ENCODE measurements around the gene RTF1.

The RTF1 gene

GRCh38 chr15:41394924-41395323 is 22.0 kb upstream of the RTF1 start:
- DNase-seq (ENCODE audit: low read depth): no peak
- TF ChIP-seq POLR2A (IDR thresholded peaks at IDR 0.05; ENCODE audit: extremely low read depth, insufficient read length): no peak
- no peak for TF ChIP-seq MAX (IDR thresholded peaks at IDR 0.05; ENCODE audit: low read depth, low read length)
- TF ChIP-seq, protein P1, sequence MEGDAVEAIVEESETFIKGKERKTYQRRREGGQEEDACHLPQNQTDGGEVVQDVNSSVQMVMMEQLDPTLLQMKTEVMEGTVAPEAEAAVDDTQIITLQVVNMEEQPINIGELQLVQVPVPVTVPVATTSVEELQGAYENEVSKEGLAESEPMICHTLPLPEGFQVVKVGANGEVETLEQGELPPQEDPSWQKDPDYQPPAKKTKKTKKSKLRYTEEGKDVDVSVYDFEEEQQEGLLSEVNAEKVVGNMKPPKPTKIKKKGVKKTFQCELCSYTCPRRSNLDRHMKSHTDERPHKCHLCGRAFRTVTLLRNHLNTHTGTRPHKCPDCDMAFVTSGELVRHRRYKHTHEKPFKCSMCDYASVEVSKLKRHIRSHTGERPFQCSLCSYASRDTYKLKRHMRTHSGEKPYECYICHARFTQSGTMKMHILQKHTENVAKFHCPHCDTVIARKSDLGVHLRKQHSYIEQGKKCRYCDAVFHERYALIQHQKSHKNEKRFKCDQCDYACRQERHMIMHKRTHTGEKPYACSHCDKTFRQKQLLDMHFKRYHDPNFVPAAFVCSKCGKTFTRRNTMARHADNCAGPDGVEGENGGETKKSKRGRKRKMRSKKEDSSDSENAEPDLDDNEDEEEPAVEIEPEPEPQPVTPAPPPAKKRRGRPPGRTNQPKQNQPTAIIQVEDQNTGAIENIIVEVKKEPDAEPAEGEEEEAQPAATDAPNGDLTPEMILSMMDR (IDR thresholded peaks at IDR 0.05; ENCODE audit: low read depth, low read length): no peak
- TF ChIP-seq MYC (IDR thresholded peaks at IDR 0.05; ENCODE audit: low read depth, low read length): no peak

DNA sequence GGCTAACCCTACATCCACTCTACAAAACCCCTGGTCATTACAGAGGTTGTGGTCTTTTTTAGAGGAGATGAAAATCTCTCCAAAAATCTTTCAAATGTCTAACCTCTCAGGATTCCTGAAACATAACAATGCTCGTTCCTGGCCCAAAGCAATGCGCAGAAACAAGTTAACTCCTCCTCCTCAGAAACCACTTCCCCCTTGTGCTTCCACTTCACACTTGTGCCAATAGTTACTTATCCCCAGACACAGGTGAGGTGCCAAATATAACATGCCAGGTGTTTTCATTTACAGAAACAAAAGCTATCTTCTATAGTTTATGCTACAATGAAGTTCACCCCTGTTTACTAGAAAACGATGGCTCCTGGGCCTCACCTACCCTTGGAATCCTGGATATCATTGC is 20.8 kb upstream of the RTF1 start:
- H3K4me3 ChIP-seq (ENCODE audit: low read depth, low read length): no peak overlapping the region
- no peak for DNase-seq (ENCODE audit: low read depth)
- TF ChIP-seq MAX (IDR thresholded peaks at IDR 0.05; ENCODE audit: low read depth, low read length) (no peak), MYC (IDR thresholded peaks at IDR 0.05; ENCODE audit: low read depth, low read length) (no peak), POLR2A (IDR thresholded peaks at IDR 0.05; ENCODE audit: extremely low read depth, insufficient read length) (no peak)
- TF ChIP-seq, protein P1 (IDR thresholded peaks at IDR 0.05; ENCODE audit: low read depth, low read length): no peak

More at GRCh38 chr15:41394924-41395323, 22.0 kb upstream of the RTF1 start:
- H3K4me3 ChIP-seq (ENCODE audit: low read depth, low read length): no peak overlapping the region

- H3K4me3 ChIP-seq (ENCODE audit: low read depth, low read length): peak overlapping the region; percentile 94
- TF ChIP-seq MYC (IDR thresholded peaks at IDR 0.05; ENCODE audit: low read depth, low read length) (no peak; the same call in 1 of the 2 replicates), MAX (IDR thresholded peaks at IDR 0.05; ENCODE audit: low read depth, low read length) (no peak; the same call in 1 of the 2 replicates), POLR2A (IDR thresholded peaks at IDR 0.05; ENCODE audit: extremely low read depth, insufficient read length) (no peak)
- TF ChIP-seq, protein P1 (IDR thresholded peaks at IDR 0.05; ENCODE audit: low read depth, low read length): no peak
- DNase-seq (ENCODE audit: low read depth): no peak
Observed at GRCh38 chr15:41401904-41402267, 15.0 kb upstream of the RTF1 start.

- DNase-seq (ENCODE audit: low read depth): no peak
- no peak for TF ChIP-seq POLR2A (IDR thresholded peaks at IDR 0.05; ENCODE audit: extremely low read depth, insufficient read length)
- TF ChIP-seq MYC (IDR thresholded peaks at IDR 0.05; ENCODE audit: low read depth, low read length): no peak
- no peak for TF ChIP-seq MAX (IDR thresholded peaks at IDR 0.05; ENCODE audit: low read depth, low read length)
- TF ChIP-seq, protein P1 (IDR thresholded peaks at IDR 0.05; ENCODE audit: low read depth, low read length): no peak
- no peak overlapping the region for H3K4me3 ChIP-seq (ENCODE audit: low read depth, low read length)
Observed at GRCh38 chr15:41407341-41407740, 9.6 kb upstream of the RTF1 start.

- DNase-seq (ENCODE audit: low read depth): no peak
- TF ChIP-seq, protein P1 (IDR thresholded peaks at IDR 0.05; ENCODE audit: low read depth, low read length): no peak
- no peak for TF ChIP-seq MAX (IDR thresholded peaks at IDR 0.05; ENCODE audit: low read depth, low read length)
- no peak for TF ChIP-seq POLR2A (IDR thresholded peaks at IDR 0.05; ENCODE audit: extremely low read depth, insufficient read length)
- no peak for TF ChIP-seq MYC (IDR thresholded peaks at IDR 0.05; ENCODE audit: low read depth, low read length)
- no peak overlapping the region for H3K4me3 ChIP-seq (ENCODE audit: low read depth, low read length)
Observed at GRCh38 chr15:41408234-41408641, 8.7 kb upstream of the RTF1 start.
